GM21367 (cell line): Measurements from ENCODE around the gene GSS.

Experiments used
- ATAC-seq: cut with Tn5 transposase; IDR thresholded peaks from one replicate; pipeline ENCODE4 v1.9.1; 2021; ENCODE audit not compliant: unreplicated experiment

GSS gene

GRCh38 chr20:34955231-34956040 is at the start of gene GSS, which contains the start of gene MYH7B:
Gene GSS, minus strand, starts transcription at chr20:34955806. Its CDS starts 3,954 bp downstream, at chr20:34951852.
Gene MYH7B, plus strand, starts transcription at chr20:34955868. Its CDS starts 22,138 bp downstream, at chr20:34978006.
- ATAC-seq = peak; percentile 76

- no peak for ATAC-seq
Observed at GRCh38 chr20:35004749-35005462, 49.3 kb upstream of the GSS start.

- no peak for ATAC-seq
Observed at GRCh38 chr20:35004051-35004725, 48.6 kb upstream of the GSS start.

GRCh38 chr20:35003211-35004031 is 47.8 kb upstream of the GSS start:
- no peak for ATAC-seq

GRCh38 chr20:35002426-35003210 is 47.0 kb upstream of the GSS start:
- ATAC-seq = no peak

- ATAC-seq = no peak
Observed at GRCh38 chr20:35001596-35002362, 46.2 kb upstream of the GSS start.

GRCh38 chr20:35000922-35001595 is 45.5 kb upstream of the GSS start:
- no peak for ATAC-seq

- no peak for ATAC-seq
Observed at GRCh38 chr20:35000311-35000921, 44.8 kb upstream of the GSS start.

- no peak for ATAC-seq
Observed at GRCh38 chr20:34999782-35000181, 44.2 kb upstream of the GSS start.

GRCh38 chr20:34999021-34999451 is 43.4 kb upstream of the GSS start:
- ATAC-seq = no peak

GRCh38 chr20:34998331-34998950 is 42.8 kb upstream of the GSS start:
- ATAC-seq = no peak

GRCh38 chr20:34997774-34998173 is 42.2 kb upstream of the GSS start:
- ATAC-seq = no peak

- ATAC-seq = no peak
Observed at GRCh38 chr20:34997131-34997561, 41.5 kb upstream of the GSS start.

- no peak for ATAC-seq
Observed at GRCh38 chr20:34996243-34997028, 40.8 kb upstream of the GSS start.

- no peak for ATAC-seq
Observed at GRCh38 chr20:34995696-34996095, 40.1 kb upstream of the GSS start.

- ATAC-seq = no peak
Observed at GRCh38 chr20:34995192-34995591, 39.6 kb upstream of the GSS start.
